ENCODE results near the gene ATP8A2. TPM values are rescaled to one million over a fixed set of nuclear protein-coding genes. Genes with fewer than 3 reads are reported as not detected.

Gene ATP8A2
- total RNA-seq, 1 donor from 2014 or later = 2.1 TPM

GRCh38 chr13:25588336-25589060, 216.7 kb downstream of the ATP8A2 start:
- Histone ChIP-seq H3K36me3 (ENCODE audit: control insufficient read depth in 3 of 3, insufficient read depth in 3 of 3, low read length in 3 of 3) (no peaks in the 10 kb centered on the region), H3K4me3 (ENCODE audit: low read length in 3 of 3) (no peak overlapping the region), H3K27ac (ENCODE audit: low read depth, low read length) (no peak overlapping the region), H3K27me3 (ENCODE audit: control insufficient read depth in 3 of 3, insufficient read depth in 3 of 3, low read length in 3 of 3) (no peaks in the 10 kb centered on the region), H3K9me3 (ENCODE audit: control insufficient read depth in 3 of 3, low read length in 3 of 3) (no peaks in the 10 kb centered on the region), H3K9ac (ENCODE audit: low read depth in 1 of 3, low read length in 3 of 3) (no peak overlapping the region), H3K4me1 (ENCODE audit: control insufficient read depth in 3 of 3, insufficient read depth in 3 of 3, low read length in 3 of 3) (no peaks in the 10 kb centered on the region)

GRCh38 chr13:25598421-25598820, 226.6 kb downstream of the ATP8A2 start:
- Histone ChIP-seq H3K4me3 (ENCODE audit: low read length in 3 of 3) (no peak overlapping the region), H3K9ac (ENCODE audit: low read depth in 1 of 3, low read length in 3 of 3) (no peak overlapping the region)

DNA sequence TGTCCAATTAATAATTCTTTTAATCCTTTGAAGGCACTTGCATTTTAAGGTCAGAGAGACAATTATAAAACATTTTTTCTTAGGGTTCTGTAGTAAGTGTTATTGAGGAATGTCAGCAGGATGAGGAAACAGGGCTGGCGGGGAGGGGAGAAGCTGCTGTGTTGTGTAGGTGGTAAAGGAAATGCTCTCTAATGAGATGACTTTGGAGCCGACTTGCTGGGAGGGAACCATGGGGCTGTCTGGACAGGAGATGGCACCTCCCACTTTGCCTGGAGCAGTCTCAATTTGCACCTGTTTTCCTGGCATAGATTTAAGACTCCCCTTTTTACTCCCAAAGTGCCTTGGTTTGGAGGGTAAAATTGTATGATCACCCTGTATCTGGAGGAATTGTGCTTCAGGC, 230.4 kb downstream of the ATP8A2 start:
- Histone ChIP-seq H3K4me1 (ENCODE audit: control insufficient read depth in 3 of 3, insufficient read depth in 3 of 3, low read length in 3 of 3) (no peaks in the 10 kb centered on the region), H3K4me3 (ENCODE audit: low read length in 3 of 3) (no peak overlapping the region), H3K27me3 (ENCODE audit: control insufficient read depth in 3 of 3, insufficient read depth in 3 of 3, low read length in 3 of 3) (peaks cover 0 to 3% (median 0%) of the 10 kb centered on the region in 3 donors)

More at GRCh38 chr13:25598421-25598820, 226.6 kb downstream of the ATP8A2 start:
- no peak overlapping the region for H3K27ac ChIP-seq (ENCODE audit: low read depth, low read length)
- no peaks in the 10 kb centered on the region for H3K9me3 ChIP-seq (ENCODE audit: control insufficient read depth in 3 of 3, low read length in 3 of 3)
- no peaks in the 10 kb centered on the region for H3K4me1 ChIP-seq (ENCODE audit: control insufficient read depth in 3 of 3, insufficient read depth in 3 of 3, low read length in 3 of 3)
- no peaks in the 10 kb centered on the region for H3K36me3 ChIP-seq (ENCODE audit: control insufficient read depth in 3 of 3, insufficient read depth in 3 of 3, low read length in 3 of 3)
- peaks cover 0 to 3% (median 0%) of the 10 kb centered on the region in 3 donors for H3K27me3 ChIP-seq (ENCODE audit: control insufficient read depth in 3 of 3, insufficient read depth in 3 of 3, low read length in 3 of 3)

GRCh38 chr13:25604106-25604505, 232.3 kb downstream of the ATP8A2 start:
- H3K9ac ChIP-seq (ENCODE audit: low read depth in 1 of 3, low read length in 3 of 3) = no peak overlapping the region
- no peaks in the 10 kb centered on the region for H3K9me3 ChIP-seq (ENCODE audit: control insufficient read depth in 3 of 3, low read length in 3 of 3)
- no peak overlapping the region for H3K4me3 ChIP-seq (ENCODE audit: low read length in 3 of 3)
- H3K27me3 ChIP-seq (ENCODE audit: control insufficient read depth in 3 of 3, insufficient read depth in 3 of 3, low read length in 3 of 3) = peaks cover 0 to 3% (median 0%) of the 10 kb centered on the region in 3 donors
- H3K27ac ChIP-seq (ENCODE audit: low read depth, low read length) = no peak overlapping the region
- H3K4me1 ChIP-seq (ENCODE audit: control insufficient read depth in 3 of 3, insufficient read depth in 3 of 3, low read length in 3 of 3) = no peaks in the 10 kb centered on the region
- H3K36me3 ChIP-seq (ENCODE audit: control insufficient read depth in 3 of 3, insufficient read depth in 3 of 3, low read length in 3 of 3) = no peaks in the 10 kb centered on the region

More for the DNA sequence above, 230.4 kb downstream of the ATP8A2 start:
- Histone ChIP-seq H3K9me3 (ENCODE audit: control insufficient read depth in 3 of 3, low read length in 3 of 3) (no peaks in the 10 kb centered on the region), H3K27ac (ENCODE audit: low read depth, low read length) (no peak overlapping the region), H3K9ac (ENCODE audit: low read depth in 1 of 3, low read length in 3 of 3) (no peak overlapping the region), H3K36me3 (ENCODE audit: control insufficient read depth in 3 of 3, insufficient read depth in 3 of 3, low read length in 3 of 3) (no peaks in the 10 kb centered on the region)

GRCh38 chr13:25607096-25607495, 235.3 kb downstream of the ATP8A2 start:
- Histone ChIP-seq H3K4me3 (ENCODE audit: low read length in 3 of 3) (no peak overlapping the region), H3K36me3 (ENCODE audit: control insufficient read depth in 3 of 3, insufficient read depth in 3 of 3, low read length in 3 of 3) (no peaks in the 10 kb centered on the region), H3K9ac (ENCODE audit: low read depth in 1 of 3, low read length in 3 of 3) (no peak overlapping the region), H3K27me3 (ENCODE audit: control insufficient read depth in 3 of 3, insufficient read depth in 3 of 3, low read length in 3 of 3) (no peaks in the 10 kb centered on the region), H3K4me1 (ENCODE audit: control insufficient read depth in 3 of 3, insufficient read depth in 3 of 3, low read length in 3 of 3) (no peaks in the 10 kb centered on the region), H3K9me3 (ENCODE audit: control insufficient read depth in 3 of 3, low read length in 3 of 3) (peaks cover 0 to 2% (median 0%) of the 10 kb centered on the region in 3 donors), H3K27ac (ENCODE audit: low read depth, low read length) (no peak overlapping the region)

GRCh38 chr13:25608181-25608580, 236.4 kb downstream of the ATP8A2 start:
- H3K9ac ChIP-seq (ENCODE audit: low read depth in 1 of 3, low read length in 3 of 3) = no peak overlapping the region
- H3K9me3 ChIP-seq (ENCODE audit: control insufficient read depth in 3 of 3, low read length in 3 of 3) = peaks cover 0 to 2% (median 0%) of the 10 kb centered on the region in 3 donors
- H3K4me1 ChIP-seq (ENCODE audit: control insufficient read depth in 3 of 3, insufficient read depth in 3 of 3, low read length in 3 of 3) = no peaks in the 10 kb centered on the region
- no peaks in the 10 kb centered on the region for H3K36me3 ChIP-seq (ENCODE audit: control insufficient read depth in 3 of 3, insufficient read depth in 3 of 3, low read length in 3 of 3)
- H3K27ac ChIP-seq (ENCODE audit: low read depth, low read length) = no peak overlapping the region
- no peaks in the 10 kb centered on the region for H3K27me3 ChIP-seq (ENCODE audit: control insufficient read depth in 3 of 3, insufficient read depth in 3 of 3, low read length in 3 of 3)
- no peak overlapping the region for H3K4me3 ChIP-seq (ENCODE audit: low read length in 3 of 3)

- no peak overlapping the region for H3K4me3 ChIP-seq (ENCODE audit: low read length in 3 of 3)
- H3K27ac ChIP-seq (ENCODE audit: low read depth, low read length) = no peak overlapping the region
- no peak overlapping the region for H3K9ac ChIP-seq (ENCODE audit: low read depth in 1 of 3, low read length in 3 of 3)
- peaks cover 0 to 2% (median 0%) of the 10 kb centered on the region in 3 donors for H3K9me3 ChIP-seq (ENCODE audit: control insufficient read depth in 3 of 3, low read length in 3 of 3)
- no peaks in the 10 kb centered on the region for H3K27me3 ChIP-seq (ENCODE audit: control insufficient read depth in 3 of 3, insufficient read depth in 3 of 3, low read length in 3 of 3)
- H3K36me3 ChIP-seq (ENCODE audit: control insufficient read depth in 3 of 3, insufficient read depth in 3 of 3, low read length in 3 of 3) = no peaks in the 10 kb centered on the region
- H3K4me1 ChIP-seq (ENCODE audit: control insufficient read depth in 3 of 3, insufficient read depth in 3 of 3, low read length in 3 of 3) = no peaks in the 10 kb centered on the region
Observed at GRCh38 chr13:25616674-25617073, 244.9 kb downstream of the ATP8A2 start.

GRCh38 chr13:25619897-25620296, 248.1 kb downstream of the ATP8A2 start:
- Histone ChIP-seq H3K4me3 (ENCODE audit: low read length in 3 of 3) (no peak overlapping the region), H3K9me3 (ENCODE audit: control insufficient read depth in 3 of 3, low read length in 3 of 3) (peaks cover 0 to 2% (median 0%) of the 10 kb centered on the region in 3 donors), H3K4me1 (ENCODE audit: control insufficient read depth in 3 of 3, insufficient read depth in 3 of 3, low read length in 3 of 3) (no peaks in the 10 kb centered on the region), H3K27ac (ENCODE audit: low read depth, low read length) (no peak overlapping the region), H3K27me3 (ENCODE audit: control insufficient read depth in 3 of 3, insufficient read depth in 3 of 3, low read length in 3 of 3) (no peaks in the 10 kb centered on the region), H3K9ac (ENCODE audit: low read depth in 1 of 3, low read length in 3 of 3) (no peak overlapping the region), H3K36me3 (ENCODE audit: control insufficient read depth in 3 of 3, insufficient read depth in 3 of 3, low read length in 3 of 3) (no peaks in the 10 kb centered on the region)

GRCh38 chr13:25625414-25625813, 253.6 kb downstream of the ATP8A2 start:
- Histone ChIP-seq H3K4me1 (ENCODE audit: control insufficient read depth in 3 of 3, insufficient read depth in 3 of 3, low read length in 3 of 3) (no peaks in the 10 kb centered on the region), H3K36me3 (ENCODE audit: control insufficient read depth in 3 of 3, insufficient read depth in 3 of 3, low read length in 3 of 3) (no peaks in the 10 kb centered on the region), H3K27ac (ENCODE audit: low read depth, low read length) (no peak overlapping the region), H3K9me3 (ENCODE audit: control insufficient read depth in 3 of 3, low read length in 3 of 3) (peaks cover 0 to 5% (median 0%) of the 10 kb centered on the region in 3 donors), H3K4me3 (ENCODE audit: low read length in 3 of 3) (no peak overlapping the region), H3K9ac (ENCODE audit: low read depth in 1 of 3, low read length in 3 of 3) (no peak overlapping the region), H3K27me3 (ENCODE audit: control insufficient read depth in 3 of 3, insufficient read depth in 3 of 3, low read length in 3 of 3) (no peaks in the 10 kb centered on the region)

- no peak overlapping the region for H3K9ac ChIP-seq (ENCODE audit: low read depth in 1 of 3, low read length in 3 of 3)
- no peaks in the 10 kb centered on the region for H3K27me3 ChIP-seq (ENCODE audit: control insufficient read depth in 3 of 3, insufficient read depth in 3 of 3, low read length in 3 of 3)
- peaks cover 0 to 5% (median 0%) of the 10 kb centered on the region in 3 donors for H3K9me3 ChIP-seq (ENCODE audit: control insufficient read depth in 3 of 3, low read length in 3 of 3)
- H3K4me1 ChIP-seq (ENCODE audit: control insufficient read depth in 3 of 3, insufficient read depth in 3 of 3, low read length in 3 of 3) = no peaks in the 10 kb centered on the region
- H3K27ac ChIP-seq (ENCODE audit: low read depth, low read length) = no peak overlapping the region
- H3K36me3 ChIP-seq (ENCODE audit: control insufficient read depth in 3 of 3, insufficient read depth in 3 of 3, low read length in 3 of 3) = no peaks in the 10 kb centered on the region
- H3K4me3 ChIP-seq (ENCODE audit: low read length in 3 of 3) = no peak overlapping the region
Observed at GRCh38 chr13:25630329-25630900, 258.6 kb downstream of the ATP8A2 start.
